ENCODE data around the gene SMYD4. TPM values are rescaled to one million over a fixed set of nuclear protein-coding genes. Genes with fewer than 3 reads are reported as not detected.
"Not testable (repeated sequence)": the region's sequence is repeated elsewhere in the genome, so short reads cannot be mapped to it uniquely, and the experiment has no call there.

The SMYD4 gene
- total RNA-seq, 1 donor from 2014 or later: 17.8 TPM

DNA sequence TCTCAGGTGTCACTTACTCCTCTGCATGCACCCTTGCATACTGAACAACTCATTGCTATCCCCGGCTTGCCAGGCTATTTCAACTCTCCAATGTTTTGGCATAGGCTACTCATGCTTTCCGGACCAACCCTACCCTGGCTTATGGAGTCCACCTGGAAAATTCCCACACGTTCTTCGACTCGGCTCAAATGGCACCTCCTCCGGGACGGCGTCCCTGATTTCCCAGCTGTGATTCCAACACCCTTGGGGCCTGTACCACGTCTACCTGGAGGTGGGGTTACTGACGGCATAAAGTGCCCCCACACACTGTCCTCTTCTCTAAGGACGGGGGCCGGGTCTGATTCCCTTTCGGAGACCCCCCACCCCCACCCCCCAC, 498 bp downstream of the SMYD4 start:
- intact Hi-C loops (cut with DNase I): loop anchor here (10.0 kb wide), 1 partner anchor 114 kb away; the partner anchor contains the start of gene TLCD2

DNA sequence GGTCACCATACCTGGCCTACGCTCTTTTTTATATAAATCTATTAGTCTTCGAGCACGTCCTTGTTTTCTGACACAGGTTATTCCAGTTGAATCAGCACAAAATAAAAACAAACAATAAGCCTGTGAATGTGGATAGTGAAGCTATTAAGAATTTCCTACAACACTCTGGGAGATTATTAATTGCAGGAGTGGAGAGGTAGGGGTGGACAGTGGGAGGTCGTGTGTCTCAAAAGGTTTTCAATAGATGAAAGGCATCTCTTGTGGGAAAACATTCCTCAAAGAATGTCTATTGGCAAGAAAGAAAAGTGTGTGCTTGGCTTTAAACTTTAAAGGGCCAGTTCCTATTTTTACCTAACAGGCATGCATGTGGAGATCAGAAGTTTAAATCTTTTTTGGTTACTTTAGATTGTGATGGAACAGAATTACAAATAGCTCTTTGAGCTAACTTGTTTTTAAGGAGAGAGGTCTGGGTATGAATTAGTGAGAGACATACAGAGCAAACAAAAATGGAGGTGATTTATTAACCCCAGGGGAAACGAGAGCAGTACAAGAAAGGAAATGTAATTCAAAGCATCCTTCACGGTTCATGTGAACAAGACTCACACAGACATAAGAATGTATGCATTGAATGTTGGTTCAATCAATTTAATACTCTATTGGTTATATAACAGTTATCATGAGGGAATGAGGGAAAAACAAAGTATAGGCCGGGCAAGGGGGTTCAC, 9.0 kb downstream of the SMYD4 start:
- intact Hi-C loops (cut with DNase I): loop anchor here (10.0 kb wide), 1 partner anchor 106 kb away; the partner anchor contains the start of gene TLCD2
- H3K9me3 ChIP-seq: no peaks in the 10 kb centered on the region
- DNase-seq: no peak
- TF ChIP-seq, protein P1, sequence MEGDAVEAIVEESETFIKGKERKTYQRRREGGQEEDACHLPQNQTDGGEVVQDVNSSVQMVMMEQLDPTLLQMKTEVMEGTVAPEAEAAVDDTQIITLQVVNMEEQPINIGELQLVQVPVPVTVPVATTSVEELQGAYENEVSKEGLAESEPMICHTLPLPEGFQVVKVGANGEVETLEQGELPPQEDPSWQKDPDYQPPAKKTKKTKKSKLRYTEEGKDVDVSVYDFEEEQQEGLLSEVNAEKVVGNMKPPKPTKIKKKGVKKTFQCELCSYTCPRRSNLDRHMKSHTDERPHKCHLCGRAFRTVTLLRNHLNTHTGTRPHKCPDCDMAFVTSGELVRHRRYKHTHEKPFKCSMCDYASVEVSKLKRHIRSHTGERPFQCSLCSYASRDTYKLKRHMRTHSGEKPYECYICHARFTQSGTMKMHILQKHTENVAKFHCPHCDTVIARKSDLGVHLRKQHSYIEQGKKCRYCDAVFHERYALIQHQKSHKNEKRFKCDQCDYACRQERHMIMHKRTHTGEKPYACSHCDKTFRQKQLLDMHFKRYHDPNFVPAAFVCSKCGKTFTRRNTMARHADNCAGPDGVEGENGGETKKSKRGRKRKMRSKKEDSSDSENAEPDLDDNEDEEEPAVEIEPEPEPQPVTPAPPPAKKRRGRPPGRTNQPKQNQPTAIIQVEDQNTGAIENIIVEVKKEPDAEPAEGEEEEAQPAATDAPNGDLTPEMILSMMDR (IDR thresholded peaks at IDR 0.05): no peak
- H3K36me3 ChIP-seq: peaks cover 33% of the 10 kb centered on the region
- no peak overlapping the region for H3K27ac ChIP-seq
- H3K27me3 ChIP-seq: no peaks in the 10 kb centered on the region
- no peak for ATAC-seq
- no peaks in the 10 kb centered on the region for H3K4me1 ChIP-seq
- no peak overlapping the region for H3K4me3 ChIP-seq

More for the DNA sequence above, 498 bp downstream of the SMYD4 start:
- Histone ChIP-seq H3K9me3 (no peaks in the 10 kb centered on the region), H3K27ac (peak overlapping the region; percentile 82), H3K4me1 (peaks cover 15% of the 10 kb centered on the region), H3K36me3 (peaks cover 28% of the 10 kb centered on the region), H3K27me3 (no peaks in the 10 kb centered on the region), H3K4me3 (peak overlapping the region; percentile 77)
- no peak for DNase-seq
- TF ChIP-seq, protein P1 (IDR thresholded peaks at IDR 0.05): no peak
- peak; percentile 23 for ATAC-seq

DNA sequence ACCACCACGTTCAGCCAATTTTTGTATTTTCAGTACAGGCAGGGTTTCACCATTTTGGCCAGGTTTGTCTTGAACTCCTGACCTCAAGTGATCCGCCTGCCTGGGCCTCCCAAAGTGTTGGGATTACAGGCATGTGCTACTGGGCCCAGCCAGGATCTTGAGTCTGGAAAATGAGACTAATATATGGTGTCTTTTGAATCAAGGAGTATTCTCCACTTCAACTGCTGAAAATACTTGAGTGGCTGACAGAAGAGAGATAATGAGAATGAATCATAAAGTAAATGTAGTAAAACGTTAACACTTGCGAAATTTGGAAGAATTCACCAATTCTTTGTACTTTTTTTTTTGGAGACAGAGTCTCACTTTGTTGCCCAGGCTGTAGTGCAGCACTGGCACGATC, 16.6 kb downstream of the SMYD4 start:
- DNase-seq (no peak), ATAC-seq (no peak)
- Histone ChIP-seq H3K4me3 (no peak overlapping the region), H3K27ac (no peak overlapping the region), H3K27me3 (no peaks in the 10 kb centered on the region), H3K4me1 (no peaks in the 10 kb centered on the region), H3K36me3 (peaks cover 32% of the 10 kb centered on the region), H3K9me3 (no peaks in the 10 kb centered on the region)
- TF ChIP-seq, protein P1 (IDR thresholded peaks at IDR 0.05): no peak
- intact Hi-C loops (cut with DNase I): no loop called here

DNA sequence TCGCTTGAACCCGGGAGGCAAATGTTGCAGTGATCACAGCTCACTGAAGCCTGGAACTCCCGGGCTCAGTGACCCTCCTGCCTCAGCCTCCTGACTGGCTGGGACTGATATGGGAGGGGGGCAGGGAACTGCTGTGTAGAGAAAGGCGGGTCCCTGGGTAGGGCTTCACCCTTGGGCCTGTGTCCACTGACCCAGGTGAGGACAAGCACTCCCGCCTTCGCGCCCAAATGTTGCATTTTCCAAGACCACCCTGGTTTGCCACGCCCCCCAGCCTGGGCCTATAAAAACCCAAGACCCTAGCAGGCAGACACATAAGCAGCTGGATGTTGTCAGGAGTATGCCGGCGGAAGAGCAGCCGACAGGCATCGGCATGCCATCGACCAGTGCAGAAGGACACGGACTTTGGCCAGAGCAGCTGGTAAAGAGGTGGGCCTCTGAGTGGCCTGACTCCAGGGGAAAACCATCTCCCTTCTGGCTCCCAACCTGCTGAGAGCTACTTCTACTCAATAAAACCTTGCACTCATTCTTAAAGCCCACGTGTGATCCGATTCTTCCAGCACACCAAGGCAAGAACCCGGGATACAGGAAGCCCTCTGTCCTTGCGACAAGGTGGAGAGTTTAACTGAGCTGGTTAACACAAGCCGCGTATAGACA, 19.1 kb downstream of the SMYD4 start:
- Histone ChIP-seq H3K4me1 (no peaks in the 10 kb centered on the region), H3K9me3 (no peaks in the 10 kb centered on the region), H3K27ac (no peak overlapping the region), H3K27me3 (no peaks in the 10 kb centered on the region), H3K4me3 (no peak overlapping the region), H3K36me3 (peaks cover 32% of the 10 kb centered on the region)
- no peak for DNase-seq
- TF ChIP-seq, protein P1 (IDR thresholded peaks at IDR 0.05): no peak
- ATAC-seq: no peak
- intact Hi-C loops (cut with DNase I): no loop called here

DNA sequence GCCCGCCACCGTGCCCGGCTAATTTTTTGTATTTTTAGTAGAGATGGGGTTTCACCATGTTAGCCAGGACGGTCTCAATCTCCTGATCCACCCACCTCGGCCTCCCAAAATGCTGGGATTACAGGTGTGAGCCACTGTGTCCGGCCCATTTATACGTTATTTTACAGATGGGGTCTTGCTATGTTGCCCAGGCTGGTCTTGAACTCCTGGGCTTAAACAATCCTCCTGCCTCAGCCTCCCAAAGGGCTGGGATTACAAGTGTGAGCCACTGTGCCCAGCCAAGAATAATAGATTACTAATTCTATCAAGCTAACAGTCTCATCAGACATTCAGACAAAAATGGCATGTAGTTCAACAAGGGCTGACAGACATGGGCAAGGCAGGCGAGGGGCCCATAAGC, 19.9 kb downstream of the SMYD4 start:
- ATAC-seq; H3K27me3 ChIP-seq; H3K4me1 ChIP-seq; DNase-seq; H3K4me3 ChIP-seq; H3K27ac ChIP-seq; H3K9me3 ChIP-seq; intact Hi-C loops (cut with DNase I): not testable (repeated sequence)
- H3K36me3 ChIP-seq: peaks cover 32% of the 10 kb centered on the region

DNA sequence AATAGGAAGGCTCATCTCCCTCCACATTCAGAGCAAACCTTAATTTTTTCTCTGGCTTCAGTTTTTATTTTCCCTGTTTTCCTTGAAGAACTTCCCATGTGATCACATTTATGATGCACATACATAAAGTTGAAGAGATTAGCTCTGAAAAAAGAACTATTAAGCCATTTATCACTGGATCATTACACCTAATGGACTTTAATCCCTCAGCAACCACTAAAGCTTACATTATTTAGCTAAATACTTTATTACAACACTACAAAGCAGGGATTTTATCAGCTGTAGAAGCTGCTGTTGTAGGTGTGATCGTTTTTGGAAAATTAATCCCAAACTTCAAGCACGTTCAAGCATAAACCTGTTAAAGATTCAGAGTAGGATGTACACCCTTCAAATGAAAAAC, 21.1 kb downstream of the SMYD4 start:
- peaks cover 30% of the 10 kb centered on the region for H3K36me3 ChIP-seq
- DNase-seq: no peak
- no peaks in the 10 kb centered on the region for H3K27me3 ChIP-seq
- H3K4me1 ChIP-seq: no peaks in the 10 kb centered on the region
- no peak overlapping the region for H3K4me3 ChIP-seq
- no peak for ATAC-seq
- TF ChIP-seq, protein P1 (IDR thresholded peaks at IDR 0.05): no peak
- no peak overlapping the region for H3K27ac ChIP-seq
- no peaks in the 10 kb centered on the region for H3K9me3 ChIP-seq
- intact Hi-C loops (cut with DNase I): no loop called here

Data from upper lobe of right lung (tissue), 1 donor.